Anterior cingulate cortex (tissue), 58 donors: ENCODE data around the gene EIF2A.

Experiments used
- DNase-seq, 58 donors: peaks; one replicate each; lab custom pipeline; 2025; lab: John Stamatoyannopoulos, UW

The EIF2A gene

GRCh38 chr3:150540991-150541390 lies 5.6 kb upstream of the EIF2A start:
- DNase-seq = no peak

GRCh38 chr3:150543128-150543527 lies 3.5 kb upstream of the EIF2A start:
- no peak for DNase-seq

GRCh38 chr3:150543531-150543930 lies 3.1 kb upstream of the EIF2A start:
- no peak for DNase-seq

GRCh38 chr3:150544041-150544440 lies 2.5 kb upstream of the EIF2A start:
- no peak for DNase-seq

DNA sequence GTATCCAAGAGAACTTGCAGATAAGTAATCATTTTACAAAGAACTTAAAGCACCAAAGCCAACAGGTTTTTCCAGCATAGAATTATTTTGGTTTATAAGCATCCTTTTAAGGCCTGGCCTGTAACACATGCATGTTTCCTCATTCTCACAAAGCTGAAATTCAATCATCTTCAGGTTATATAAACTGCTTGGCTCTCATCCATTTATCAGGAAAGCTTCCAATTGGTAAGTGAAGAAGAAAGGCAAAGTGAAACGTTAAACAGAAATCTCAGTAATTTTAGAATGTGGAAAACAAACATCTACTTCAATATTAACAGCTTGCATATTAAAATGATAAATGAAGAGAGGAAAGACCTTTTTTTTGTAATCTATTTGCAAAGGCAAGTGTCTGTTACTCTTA lies 1.9 kb upstream of the EIF2A start:
- peak in 1 of 58 donors; percentile 12 for DNase-seq

- peak in 34 of 58 donors; percentile 8 to 73 (median 48) for DNase-seq
Measured at GRCh38 chr3:150545419-150546225, 965 bp upstream of the EIF2A start.

- no peak for DNase-seq
Measured at GRCh38 chr3:150547045-150547741, 606 bp downstream of the EIF2A start.

DNA sequence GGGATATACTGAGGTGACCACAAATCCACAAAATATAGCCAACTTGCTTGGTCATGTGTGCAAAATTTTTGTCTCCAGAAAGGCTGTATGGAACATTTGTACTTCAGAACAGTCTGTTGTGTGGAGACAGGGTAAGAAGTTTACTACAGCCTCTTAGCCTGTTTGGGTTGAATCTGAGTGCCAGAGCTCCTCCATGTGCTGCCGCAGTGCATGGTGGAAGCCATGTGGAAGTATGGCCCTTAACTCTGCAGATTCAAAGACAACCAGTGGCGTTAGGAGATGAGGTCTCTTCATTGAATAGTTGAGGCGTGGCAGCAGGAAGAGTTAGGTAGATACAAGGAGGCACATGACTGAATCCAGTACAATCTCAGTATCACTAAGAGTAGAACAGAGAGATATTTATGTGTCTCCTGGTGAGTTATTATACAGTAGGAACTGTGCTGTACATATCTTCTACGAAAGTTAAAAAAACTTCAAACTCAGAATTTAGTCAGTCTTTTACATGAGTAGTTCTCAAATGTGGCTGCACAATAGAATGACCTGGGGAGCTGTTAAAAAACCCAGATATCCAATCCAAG lies 9.4 kb downstream of the EIF2A start:
- no peak for DNase-seq

GRCh38 chr3:150556792-150557191 lies 10.2 kb downstream of the EIF2A start:
- DNase-seq = no peak

- no peak for DNase-seq
Measured at GRCh38 chr3:150557725-150558124, 11.1 kb downstream of the EIF2A start.

DNA sequence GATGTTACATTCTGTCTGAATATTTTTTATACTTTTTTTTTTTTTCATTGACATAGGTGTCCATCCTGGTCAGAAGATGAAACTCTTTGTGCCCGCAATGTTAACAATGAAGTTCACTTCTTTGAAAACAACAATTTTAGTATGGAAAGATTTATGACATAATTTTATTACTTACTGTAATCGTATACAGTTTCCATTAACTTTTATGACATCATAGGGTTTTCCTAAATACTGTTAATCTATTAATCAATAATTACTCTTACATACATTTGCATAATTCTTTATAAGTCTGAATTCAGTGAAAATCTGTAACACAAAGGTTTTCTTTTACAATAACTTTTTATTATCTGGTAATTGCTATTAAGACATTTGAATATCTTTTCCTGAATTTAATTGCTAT lies 17.7 kb downstream of the EIF2A start:
- DNase-seq = no peak

GRCh38 chr3:150567328-150567727 lies 20.7 kb downstream of the EIF2A start:
- no peak for DNase-seq

- no peak for DNase-seq
Measured at GRCh38 chr3:150577855-150578254, 31.3 kb downstream of the EIF2A start.

- DNase-seq = no peak
Measured at GRCh38 chr3:150581174-150581573, 34.6 kb downstream of the EIF2A start.

- DNase-seq = no peak
Measured at GRCh38 chr3:150582620-150583019, 36.0 kb downstream of the EIF2A start.

- DNase-seq = no peak
Measured at GRCh38 chr3:150583028-150583427, 36.4 kb downstream of the EIF2A start.

- no peak for DNase-seq
Measured at GRCh38 chr3:150588027-150588830, 41.6 kb downstream of the EIF2A start.

DNA sequence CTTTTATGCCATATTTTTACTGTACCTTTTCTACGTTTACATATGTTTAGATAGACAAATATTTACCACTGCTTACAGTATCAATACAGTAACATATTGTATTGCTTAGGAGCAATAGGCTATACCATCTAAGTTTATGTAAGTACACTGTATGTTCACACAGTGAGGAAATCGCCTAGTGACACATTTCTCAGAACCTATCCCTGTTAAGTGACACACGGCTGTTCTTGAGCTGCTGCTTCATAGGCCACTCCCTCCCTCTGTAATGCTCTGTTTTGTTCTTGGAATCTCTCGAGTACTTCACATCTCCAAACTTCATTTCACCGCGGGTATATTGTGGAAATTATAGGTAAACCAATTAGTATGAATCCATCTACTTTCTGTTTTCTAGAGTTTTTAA lies 43.2 kb downstream of the EIF2A start:
- no peak for DNase-seq

DNA sequence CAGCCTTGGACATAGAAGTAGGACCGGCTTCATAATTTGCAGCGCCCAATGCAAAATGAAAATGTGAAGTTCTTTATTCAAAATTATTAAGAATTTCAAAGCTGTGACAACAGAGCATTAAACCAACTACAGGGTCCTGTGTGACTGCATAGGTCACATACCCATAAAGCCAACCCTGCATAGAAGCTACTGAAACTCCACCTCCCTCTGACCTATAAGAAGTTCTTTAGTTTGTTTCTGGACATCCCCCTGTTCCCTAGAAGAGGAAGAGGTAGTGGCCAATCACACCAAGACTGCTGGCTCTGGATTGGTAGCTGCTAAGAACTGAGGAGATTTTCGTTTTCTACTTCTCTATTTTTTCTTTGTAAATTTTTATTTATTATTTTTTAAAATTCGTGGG lies 47.6 kb downstream of the EIF2A start:
- no peak for DNase-seq

- DNase-seq = no peak
Measured at GRCh38 chr3:150597646-150598045, 51.1 kb downstream of the EIF2A start.
